Breast epithelium (tissue), 3 donors: ENCODE measurements around the gene TMEM232.

Source experiments
- POLR2AphosphoS5 ChIP-seq, 3 donors: sonication (generic); formaldehyde crosslinking; IDR thresholded peaks; one replicate each; pipeline ENCODE4 v1.6.1; 2017; ENCODE audit warnings: antibody characterized with exemption in 3 of 3
- TF ChIP-seq, protein P1 (sequence below), 3 donors: fragments of 450-650 bp; IDR thresholded peaks; one replicate each; pipeline ENCODE4 v1.5.1; 2016 to 2017; ENCODE audit warnings: antibody characterized with exemption in 3 of 3, mild to moderate bottlenecking in 3 of 3, moderate library complexity in 3 of 3

DNA sequence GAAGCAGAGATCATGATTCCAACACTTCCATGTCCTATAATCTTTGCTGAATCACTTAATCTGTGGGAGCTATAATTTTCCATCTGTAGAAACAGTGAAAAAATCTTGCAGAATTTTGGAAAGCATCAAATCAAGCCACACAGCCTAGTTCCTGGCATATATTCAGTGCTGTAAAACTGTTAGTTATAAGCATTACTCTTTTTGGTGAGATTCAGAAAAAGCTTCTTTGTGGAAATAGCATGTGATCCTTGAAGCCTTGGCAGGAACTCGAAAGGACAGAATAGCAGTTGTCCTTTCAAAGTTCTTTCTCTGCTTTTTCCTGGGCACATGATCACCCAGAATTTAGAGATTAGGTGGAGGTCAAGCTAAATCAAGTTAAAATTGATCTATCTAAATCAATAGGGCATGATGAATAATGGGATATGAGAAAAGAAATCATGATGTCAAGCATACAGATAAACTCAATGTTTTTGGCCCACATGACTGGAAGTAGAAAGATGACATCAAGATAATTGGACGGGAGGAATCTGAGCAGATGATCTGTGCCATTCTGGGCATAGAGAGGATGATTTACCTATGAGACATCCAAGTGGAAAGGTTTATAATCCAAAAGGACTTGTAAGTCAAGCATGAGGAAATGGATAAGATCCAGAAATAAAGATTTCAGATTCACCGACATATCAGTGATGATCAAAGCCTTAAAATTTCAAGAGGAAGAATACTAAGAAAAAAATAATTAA, 73.1 kb downstream of the TMEM232 start:
- TF ChIP-seq, protein P1, sequence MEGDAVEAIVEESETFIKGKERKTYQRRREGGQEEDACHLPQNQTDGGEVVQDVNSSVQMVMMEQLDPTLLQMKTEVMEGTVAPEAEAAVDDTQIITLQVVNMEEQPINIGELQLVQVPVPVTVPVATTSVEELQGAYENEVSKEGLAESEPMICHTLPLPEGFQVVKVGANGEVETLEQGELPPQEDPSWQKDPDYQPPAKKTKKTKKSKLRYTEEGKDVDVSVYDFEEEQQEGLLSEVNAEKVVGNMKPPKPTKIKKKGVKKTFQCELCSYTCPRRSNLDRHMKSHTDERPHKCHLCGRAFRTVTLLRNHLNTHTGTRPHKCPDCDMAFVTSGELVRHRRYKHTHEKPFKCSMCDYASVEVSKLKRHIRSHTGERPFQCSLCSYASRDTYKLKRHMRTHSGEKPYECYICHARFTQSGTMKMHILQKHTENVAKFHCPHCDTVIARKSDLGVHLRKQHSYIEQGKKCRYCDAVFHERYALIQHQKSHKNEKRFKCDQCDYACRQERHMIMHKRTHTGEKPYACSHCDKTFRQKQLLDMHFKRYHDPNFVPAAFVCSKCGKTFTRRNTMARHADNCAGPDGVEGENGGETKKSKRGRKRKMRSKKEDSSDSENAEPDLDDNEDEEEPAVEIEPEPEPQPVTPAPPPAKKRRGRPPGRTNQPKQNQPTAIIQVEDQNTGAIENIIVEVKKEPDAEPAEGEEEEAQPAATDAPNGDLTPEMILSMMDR (IDR thresholded peaks at IDR 0.05) = no peak
- no peak for TF ChIP-seq POLR2AphosphoS5 (IDR thresholded peaks at IDR 0.05)
